Liver (tissue), 9 donors: ENCODE measurements around the gene SENP1. TPM values are rescaled to one million over a fixed set of nuclear protein-coding genes. Genes with fewer than 3 reads are reported as not detected.

Experiments used
- DNase-seq: peaks from one replicate; pipeline ENCODE4 v3.0.0-alpha.2; 2017; ENCODE audit warnings: low spot score
- H3K27ac ChIP-seq, 2 donors: one replicate each; pipeline ENCODE4 v1.7.0; 2013; ENCODE audit warnings: inconsistent platforms in 2 of 2, low read length in 2 of 2, control low read depth in 1 of 2, low read depth in 1 of 2, mild to moderate bottlenecking in 1 of 2
- H3K27me3 ChIP-seq, 4 donors: one replicate each; pipeline versions ENCODE4 v1.6.1 to v1.7.0; 2013; ENCODE audit warnings: low read length in 3 of 4, inconsistent platforms in 1 of 4, mild to moderate bottlenecking in 1 of 4, moderate library complexity in 1 of 4; ENCODE audit not compliant: control insufficient read depth in 4 of 4, insufficient read depth in 4 of 4
- H3K36me3 ChIP-seq, 4 donors: one replicate each; pipeline versions ENCODE4 v1.6.1 to v1.7.0; 2013; ENCODE audit warnings: low read length in 3 of 4, mild to moderate bottlenecking in 3 of 4, low read depth in 1 of 4, moderate library complexity in 1 of 4; ENCODE audit not compliant: control insufficient read depth in 4 of 4, insufficient read depth in 3 of 4
- H3K4me1 ChIP-seq, 4 donors: one replicate each; pipeline versions ENCODE4 v1.6.1 to v1.7.0; 2013; ENCODE audit warnings: low read length in 3 of 4, mild to moderate bottlenecking in 3 of 4, moderate library complexity in 1 of 4; ENCODE audit not compliant: control insufficient read depth in 4 of 4, insufficient read depth in 4 of 4
- H3K4me3 ChIP-seq, 3 donors: one replicate each; pipeline versions ENCODE4 v1.6.1 to v1.7.0; 2013; ENCODE audit warnings: low read length in 3 of 3, control low read depth in 1 of 3, low read depth in 1 of 3, mild to moderate bottlenecking in 1 of 3
- H3K9ac ChIP-seq, 2 donors: one replicate each; pipeline ENCODE4 v1.7.0; 2013; ENCODE audit warnings: low read length in 2 of 2, mild to moderate bottlenecking in 2 of 2, moderate library complexity in 2 of 2, control low read depth in 1 of 2, low read depth in 1 of 2
- H3K9me3 ChIP-seq, 4 donors: one replicate each; pipeline versions ENCODE4 v1.6.1 to v1.7.0; 2013; ENCODE audit warnings: low read length in 3 of 4; ENCODE audit not compliant: control insufficient read depth in 4 of 4
- ATF3 ChIP-seq: IDR thresholded peaks from 2 replicates; pipeline ENCODE4 v1.6.1; 2016; ENCODE audit warnings: antibody characterized with exemption
- EGR1 ChIP-seq, 2 donors: IDR thresholded peaks; 2 replicates each; pipeline ENCODE4 v1.6.1; 2016 to 2018; ENCODE audit warnings: antibody characterized with exemption in 2 of 2, low read depth in 2 of 2
- FOXA1 ChIP-seq: IDR thresholded peaks from 2 replicates; pipeline ENCODE4 v1.6.1; 2016; ENCODE audit warnings: antibody characterized with exemption
- FOXA2 ChIP-seq: IDR thresholded peaks from 2 replicates; pipeline ENCODE4 v1.6.1; 2016; ENCODE audit warnings: antibody characterized with exemption
- GABPA ChIP-seq, 2 donors: IDR thresholded peaks in 1 of 2; conservative IDR thresholded peaks in 1 of 2; 2 replicates each; pipeline ENCODE4 v1.6.1; 2016; ENCODE audit warnings: antibody characterized with exemption in 2 of 2, mild to moderate bottlenecking in 1 of 2, moderate library complexity in 1 of 2
- HNF4A ChIP-seq, 2 donors: conservative IDR thresholded peaks; 2 replicates each; pipeline ENCODE4 v1.6.1; 2016; ENCODE audit warnings: antibody characterized with exemption in 2 of 2, mild to moderate bottlenecking in 2 of 2
- HNF4G ChIP-seq: IDR thresholded peaks from 2 replicates; pipeline ENCODE4 v1.6.1; 2016; ENCODE audit warnings: antibody characterized with exemption
- JUND ChIP-seq, 2 donors: IDR thresholded peaks; 2 replicates each; pipeline ENCODE4 v1.6.1; 2016; ENCODE audit warnings: antibody characterized with exemption in 2 of 2
- MAX ChIP-seq: IDR thresholded peaks from 2 replicates; pipeline ENCODE4 v1.6.1; 2016; ENCODE audit warnings: antibody characterized with exemption
- NR2F2 ChIP-seq: IDR thresholded peaks from 2 replicates; pipeline ENCODE4 v1.6.1; 2016; ENCODE audit warnings: antibody characterized with exemption
- RAD21 ChIP-seq, 2 donors: IDR thresholded peaks; 2 replicates each; pipeline ENCODE4 v1.6.1; 2016; ENCODE audit warnings: antibody characterized with exemption in 2 of 2, mild to moderate bottlenecking in 2 of 2
- REST ChIP-seq: IDR thresholded peaks from 2 replicates; pipeline ENCODE4 v1.6.1; 2016; ENCODE audit warnings: antibody characterized with exemption, mild to moderate bottlenecking
- SP1 ChIP-seq: IDR thresholded peaks from 2 replicates; pipeline ENCODE4 v1.6.1; 2018; ENCODE audit warnings: antibody characterized with exemption, mild to moderate bottlenecking
- TAF1 ChIP-seq: conservative IDR thresholded peaks from 2 replicates; pipeline ENCODE4 v1.6.1; 2016; ENCODE audit warnings: antibody characterized with exemption, mild to moderate bottlenecking
- ZBTB33 ChIP-seq: IDR thresholded peaks from 2 replicates; pipeline ENCODE4 v1.6.1; 2016; ENCODE audit warnings: antibody characterized with exemption
- WGBS: extraction: QIAGEN DNeasy Blood & Tissue Kit; methylation state at CpG from one replicate; pipeline ENCODE4 v1.1.7; 2013; 5-methylcytosine and 5-hydroxymethylcytosine counted together
- polyA plus RNA-seq, 2 donors: library from polyadenylated mRNA; stranded (reverse) in 1 of 2; unstranded in 1 of 2; fragments of 200-250 nt in 1 of 2; fragments of >200 nt in 1 of 2; fragmentation: Nextera tagmentation in 1 of 2; extraction: Ambion mirVana in 1 of 2; gene quantifications; one replicate each; pipeline versions ENCODE4 v1.2.1 to v1.2.3, GENCODE V29; 2013 to 2015
- total RNA-seq, 2 donors: library from RNA; depleted of rRNA; stranded (reverse); fragments of >200 nt; gene quantifications; one replicate each; pipeline ENCODE4 v1.2.3, GENCODE V29; 2014
- donor health status: healthy.
- donor health status: healthy.
- donor health status: healthy.
- donor health status: healthy.
- donor health status: healthy.

The SENP1 gene
- total and polyA plus RNA-seq, 4 donors, result 1.4 to 11.7 (median 4.2) TPM

GRCh38 chr12:48151103-48151771, 45.4 kb upstream of the SENP1 start:
- 94% methylated on average over 2 of the region's 2 CpGs for WGBS

GRCh38 chr12:48145981-48146380, 40.1 kb upstream of the SENP1 start:
- no peak overlapping the region for H3K27ac ChIP-seq
- no peaks in the 10 kb centered on the region for H3K9me3 ChIP-seq
- no peak overlapping the region for H3K4me3 ChIP-seq
- no peak for DNase-seq
- H3K4me1 ChIP-seq, result no peaks in the 10 kb centered on the region
- no peaks in the 10 kb centered on the region for H3K27me3 ChIP-seq
- no peak overlapping the region for H3K9ac ChIP-seq
- peaks cover 9 to 70% (median 37%) of the 10 kb centered on the region in 4 donors for H3K36me3 ChIP-seq
- 70% methylated on average over 1 of the region's 1 CpG for WGBS
- TF ChIP-seq HNF4G, result no peak
- TF ChIP-seq FOXA2, result no peak
- TF ChIP-seq ATF3, result no peak
- TF ChIP-seq ZBTB33, result no peak

More at GRCh38 chr12:48151103-48151771, 45.4 kb upstream of the SENP1 start:
- no peak for DNase-seq
- no peak overlapping the region for H3K4me3 ChIP-seq
- TF ChIP-seq REST (no peak), EGR1 (IDR thresholded peaks at IDR 0.05; ENCODE audit: low read depth in 2 of 2) (no peak), GABPA (IDR thresholded peaks at IDR 0.05 in 1 of 2, conservative IDR thresholded peaks at IDR 0.05 in 1 of 2) (no peak), FOXA2 (no peak), MAX (no peak), TAF1 (no peak), HNF4G (no peak), HNF4A (conservative IDR thresholded peaks at IDR 0.05) (no peak), SP1 (no peak)
- peaks cover 6 to 45% (median 42%) of the 10 kb centered on the region in 4 donors for H3K36me3 ChIP-seq
- peaks cover 0 to 3% (median 2%) of the 10 kb centered on the region in 4 donors for H3K4me1 ChIP-seq
- no peaks in the 10 kb centered on the region for H3K9me3 ChIP-seq
- no peak overlapping the region for H3K9ac ChIP-seq
- H3K27me3 ChIP-seq, result no peaks in the 10 kb centered on the region
- no peak overlapping the region for H3K27ac ChIP-seq

GRCh38 chr12:48143898-48144297, 38.0 kb upstream of the SENP1 start:
- no peak overlapping the region for H3K9ac ChIP-seq
- TF ChIP-seq JUND (IDR thresholded peaks at IDR 0.05), result no peak
- no peak for TF ChIP-seq SP1
- TF ChIP-seq NR2F2, result no peak
- TF ChIP-seq HNF4G, result no peak
- no peak for TF ChIP-seq EGR1 (IDR thresholded peaks at IDR 0.05; ENCODE audit: low read depth in 2 of 2)
- TF ChIP-seq GABPA (IDR thresholded peaks at IDR 0.05 in 1 of 2, conservative IDR thresholded peaks at IDR 0.05 in 1 of 2), result no peak
- TF ChIP-seq MAX, result no peak
- TF ChIP-seq FOXA1, result no peak
- no peak for TF ChIP-seq RAD21 (IDR thresholded peaks at IDR 0.05)
- no peak for TF ChIP-seq ZBTB33
- no peaks in the 10 kb centered on the region for H3K27me3 ChIP-seq
- no peaks in the 10 kb centered on the region for H3K4me1 ChIP-seq
- DNase-seq, result no peak
- no peak overlapping the region for H3K27ac ChIP-seq
- no peaks in the 10 kb centered on the region for H3K9me3 ChIP-seq
- H3K4me3 ChIP-seq, result no peak overlapping the region
- H3K36me3 ChIP-seq, result peaks cover 7 to 51% (median 21%) of the 10 kb centered on the region in 4 donors
- WGBS, result 95% methylated on average over 2 of the region's 2 CpGs
